MM.1S (cell line): ENCODE measurements around the gene FMN2.

ENCODE experiments used
- CTCF ChIP-seq: fragments of 300-600 bp; sonication (generic); IDR thresholded peaks from 2 replicates; pipeline ENCODE4 v1.5.1; 2016; ENCODE audit warnings: antibody characterized with exemption, low read length, mixed read lengths
- EZH2 ChIP-seq: fragments of 300-600 bp; sonication (generic); optimal IDR thresholded peaks from 2 replicates; pipeline ENCODE3; 2017; ENCODE audit warnings: low read depth, mild to moderate bottlenecking, antibody characterized with exemption, low read length, mixed read lengths

- TF ChIP-seq CTCF (no peak), EZH2 (no peak)
These were observed 293.9 kb downstream of the FMN2 start for GRCh38 chr1:240385551-240385950.
